Measurements from ENCODE around the gene SORBS1. TPM values are rescaled to one million over a fixed set of nuclear protein-coding genes. Genes with fewer than 3 reads are reported as not detected.

The SORBS1 gene
- total RNA-seq, 1 experiment from 2014 or later: 39.9 TPM

DNA sequence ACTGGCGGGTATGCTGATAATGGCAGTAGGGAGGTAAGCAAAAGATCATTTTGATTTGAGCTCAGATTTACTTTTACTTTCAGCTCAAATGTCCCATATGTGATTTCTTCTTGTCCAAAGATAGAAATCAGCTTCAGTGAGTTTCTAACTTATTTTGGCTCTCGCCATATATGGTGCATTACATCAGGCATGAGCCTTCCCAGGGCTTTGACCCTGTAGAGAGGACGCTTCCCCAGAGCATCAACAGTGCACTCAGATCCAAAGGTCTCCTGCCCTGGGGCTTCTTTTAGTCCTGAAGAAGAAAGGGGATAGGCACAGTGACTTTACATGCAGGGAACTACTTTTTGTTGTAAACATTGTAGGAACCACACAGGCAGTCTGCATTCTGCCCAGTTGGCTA lies 141.8 kb downstream of the SORBS1 start (continued):
- TF ChIP-seq, protein P1, sequence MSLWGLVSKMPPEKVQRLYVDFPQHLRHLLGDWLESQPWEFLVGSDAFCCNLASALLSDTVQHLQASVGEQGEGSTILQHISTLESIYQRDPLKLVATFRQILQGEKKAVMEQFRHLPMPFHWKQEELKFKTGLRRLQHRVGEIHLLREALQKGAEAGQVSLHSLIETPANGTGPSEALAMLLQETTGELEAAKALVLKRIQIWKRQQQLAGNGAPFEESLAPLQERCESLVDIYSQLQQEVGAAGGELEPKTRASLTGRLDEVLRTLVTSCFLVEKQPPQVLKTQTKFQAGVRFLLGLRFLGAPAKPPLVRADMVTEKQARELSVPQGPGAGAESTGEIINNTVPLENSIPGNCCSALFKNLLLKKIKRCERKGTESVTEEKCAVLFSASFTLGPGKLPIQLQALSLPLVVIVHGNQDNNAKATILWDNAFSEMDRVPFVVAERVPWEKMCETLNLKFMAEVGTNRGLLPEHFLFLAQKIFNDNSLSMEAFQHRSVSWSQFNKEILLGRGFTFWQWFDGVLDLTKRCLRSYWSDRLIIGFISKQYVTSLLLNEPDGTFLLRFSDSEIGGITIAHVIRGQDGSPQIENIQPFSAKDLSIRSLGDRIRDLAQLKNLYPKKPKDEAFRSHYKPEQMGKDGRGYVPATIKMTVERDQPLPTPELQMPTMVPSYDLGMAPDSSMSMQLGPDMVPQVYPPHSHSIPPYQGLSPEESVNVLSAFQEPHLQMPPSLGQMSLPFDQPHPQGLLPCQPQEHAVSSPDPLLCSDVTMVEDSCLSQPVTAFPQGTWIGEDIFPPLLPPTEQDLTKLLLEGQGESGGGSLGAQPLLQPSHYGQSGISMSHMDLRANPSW (CRISPR knock-in tag; conservative IDR thresholded peaks at IDR 0.05; ENCODE audit: low read depth): no peak
- TF ChIP-seq NFYB (CRISPR knock-in tag; conservative IDR thresholded peaks at IDR 0.05; ENCODE audit: low read depth): no peak
- no peak for TF ChIP-seq SMAD3 (CRISPR knock-in tag; IDR thresholded peaks at IDR 0.05; ENCODE audit: borderline replicate concordance)
- TF ChIP-seq, protein P2, sequence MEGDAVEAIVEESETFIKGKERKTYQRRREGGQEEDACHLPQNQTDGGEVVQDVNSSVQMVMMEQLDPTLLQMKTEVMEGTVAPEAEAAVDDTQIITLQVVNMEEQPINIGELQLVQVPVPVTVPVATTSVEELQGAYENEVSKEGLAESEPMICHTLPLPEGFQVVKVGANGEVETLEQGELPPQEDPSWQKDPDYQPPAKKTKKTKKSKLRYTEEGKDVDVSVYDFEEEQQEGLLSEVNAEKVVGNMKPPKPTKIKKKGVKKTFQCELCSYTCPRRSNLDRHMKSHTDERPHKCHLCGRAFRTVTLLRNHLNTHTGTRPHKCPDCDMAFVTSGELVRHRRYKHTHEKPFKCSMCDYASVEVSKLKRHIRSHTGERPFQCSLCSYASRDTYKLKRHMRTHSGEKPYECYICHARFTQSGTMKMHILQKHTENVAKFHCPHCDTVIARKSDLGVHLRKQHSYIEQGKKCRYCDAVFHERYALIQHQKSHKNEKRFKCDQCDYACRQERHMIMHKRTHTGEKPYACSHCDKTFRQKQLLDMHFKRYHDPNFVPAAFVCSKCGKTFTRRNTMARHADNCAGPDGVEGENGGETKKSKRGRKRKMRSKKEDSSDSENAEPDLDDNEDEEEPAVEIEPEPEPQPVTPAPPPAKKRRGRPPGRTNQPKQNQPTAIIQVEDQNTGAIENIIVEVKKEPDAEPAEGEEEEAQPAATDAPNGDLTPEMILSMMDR (IDR thresholded peaks at IDR 0.05): no peak

DNA sequence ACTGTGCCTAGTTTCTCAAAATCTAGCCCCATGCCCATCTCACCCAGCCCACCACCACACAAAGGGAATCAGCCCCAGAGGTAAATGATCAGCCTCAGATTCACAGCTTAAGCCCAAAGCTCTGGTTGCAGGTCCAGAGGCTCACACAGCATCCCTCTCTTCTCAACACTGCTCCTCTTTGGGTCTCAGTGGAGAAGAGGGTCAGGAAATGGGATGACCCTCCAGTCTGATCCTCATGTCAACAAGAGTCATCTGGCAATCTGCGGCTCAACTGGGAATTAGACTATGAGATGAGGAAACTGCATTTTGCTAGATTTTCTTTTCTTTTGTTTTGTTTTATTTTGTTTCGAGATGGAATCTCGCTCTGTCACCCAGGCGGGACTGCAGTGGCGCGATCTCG lies 144.2 kb downstream of the SORBS1 start:
- TF ChIP-seq, protein P3, sequence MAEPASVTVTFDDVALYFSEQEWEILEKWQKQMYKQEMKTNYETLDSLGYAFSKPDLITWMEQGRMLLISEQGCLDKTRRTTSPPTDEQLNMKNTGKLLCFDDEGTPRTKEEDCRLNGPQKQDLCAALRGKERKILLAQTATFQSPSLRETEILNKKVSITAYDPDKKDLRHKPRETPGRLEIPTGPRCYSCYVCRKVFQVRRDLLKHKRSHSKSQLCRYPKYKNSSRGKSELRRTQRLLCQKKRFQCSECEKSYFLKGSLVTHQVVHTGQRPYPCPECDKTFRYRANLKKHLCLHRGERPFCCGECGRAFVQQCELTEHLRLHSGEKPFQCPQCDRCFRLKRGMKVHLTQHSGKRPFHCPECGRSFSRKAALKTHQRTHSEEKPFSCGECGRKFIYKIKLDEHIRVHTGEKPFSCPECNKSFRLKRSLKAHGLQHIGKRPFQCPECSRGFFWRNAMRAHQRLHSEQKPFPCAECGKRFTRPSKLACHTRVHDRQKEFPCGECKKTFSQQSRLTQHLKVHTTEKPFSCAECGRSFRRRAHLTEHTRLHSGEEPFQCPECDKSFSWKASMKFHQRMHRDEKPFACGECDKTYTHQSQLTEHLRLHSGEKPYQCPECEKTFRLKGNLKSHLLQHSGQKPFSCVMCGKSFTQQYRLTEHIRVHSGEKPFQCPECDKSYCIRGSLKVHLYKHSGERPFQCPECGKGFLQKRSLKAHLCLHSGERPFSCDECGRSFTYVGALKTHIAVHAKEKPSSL (CRISPR knock-in tag; conservative IDR thresholded peaks at IDR 0.05): no peak
- no peak for TF ChIP-seq CREM (CRISPR knock-in tag; IDR thresholded peaks at IDR 0.05)
- TF ChIP-seq, protein P4, sequence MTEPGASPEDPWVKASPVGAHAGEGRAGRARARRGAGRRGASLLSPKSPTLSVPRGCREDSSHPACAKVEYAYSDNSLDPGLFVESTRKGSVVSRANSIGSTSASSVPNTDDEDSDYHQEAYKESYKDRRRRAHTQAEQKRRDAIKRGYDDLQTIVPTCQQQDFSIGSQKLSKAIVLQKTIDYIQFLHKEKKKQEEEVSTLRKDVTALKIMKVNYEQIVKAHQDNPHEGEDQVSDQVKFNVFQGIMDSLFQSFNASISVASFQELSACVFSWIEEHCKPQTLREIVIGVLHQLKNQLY (CRISPR knock-in tag; IDR thresholded peaks at IDR 0.05): no peak
- DNase-seq (ENCODE audit: low spot score): no peak
- Mint-ChIP-seq H3K27ac (no peak overlapping the region; the same call in 1 of the 2 replicates), H3K4me3 (no peak overlapping the region), H3K4me1 (peaks cover 28% of the 10 kb centered on the region), H3K9me3 (no peaks in the 10 kb centered on the region), H3K36me3 (no peaks in the 10 kb centered on the region), H3K27me3 (ENCODE audit: low read depth) (no peaks in the 10 kb centered on the region)
- ChIA-PET POLR2A (no interaction called here), CTCF (interaction anchor here (2.7 kb wide), 1 partner anchor 13 kb away, joined by 15 read pairs; no protein-coding TSS in a partner anchor)
- no peak for ATAC-seq

DNA sequence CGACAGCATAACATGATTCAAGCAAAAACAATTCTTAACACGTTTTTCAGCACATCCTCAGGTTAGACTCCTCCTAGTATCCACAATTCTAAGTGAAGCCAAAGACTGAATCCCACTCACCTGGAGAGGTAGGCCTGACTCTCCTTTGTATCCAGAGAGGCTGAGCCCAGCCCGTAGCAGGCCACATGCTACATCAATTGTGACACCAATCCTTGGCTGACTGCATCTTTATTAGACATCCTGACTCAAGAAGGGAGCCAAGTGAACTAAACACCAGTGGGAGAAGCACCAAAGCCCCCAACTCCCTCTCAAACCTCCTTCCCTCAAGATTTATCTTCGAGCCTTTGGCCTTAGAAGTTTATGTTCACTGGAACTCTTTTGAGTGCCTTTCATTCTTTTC lies 144.9 kb downstream of the SORBS1 start:
- DNase-seq (ENCODE audit: low spot score) (no peak), ATAC-seq (no peak)
- H3K27me3 Mint-ChIP-seq (ENCODE audit: low read depth): no peaks in the 10 kb centered on the region
- TF ChIP-seq, protein P5, sequence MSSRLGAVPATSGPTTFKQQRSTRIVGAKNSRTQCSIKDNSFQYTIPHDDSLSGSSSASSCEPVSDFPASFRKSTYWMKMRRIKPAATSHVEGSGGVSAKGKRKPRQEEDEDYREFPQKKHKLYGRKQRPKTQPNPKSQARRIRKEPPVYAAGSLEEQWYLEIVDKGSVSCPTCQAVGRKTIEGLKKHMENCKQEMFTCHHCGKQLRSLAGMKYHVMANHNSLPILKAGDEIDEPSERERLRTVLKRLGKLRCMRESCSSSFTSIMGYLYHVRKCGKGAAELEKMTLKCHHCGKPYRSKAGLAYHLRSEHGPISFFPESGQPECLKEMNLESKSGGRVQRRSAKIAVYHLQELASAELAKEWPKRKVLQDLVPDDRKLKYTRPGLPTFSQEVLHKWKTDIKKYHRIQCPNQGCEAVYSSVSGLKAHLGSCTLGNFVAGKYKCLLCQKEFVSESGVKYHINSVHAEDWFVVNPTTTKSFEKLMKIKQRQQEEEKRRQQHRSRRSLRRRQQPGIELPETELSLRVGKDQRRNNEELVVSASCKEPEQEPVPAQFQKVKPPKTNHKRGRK (CRISPR knock-in tag; IDR thresholded peaks at IDR 0.05; ENCODE audit: borderline replicate concordance): no peak
- TF ChIP-seq ZNF416 (CRISPR knock-in tag; IDR thresholded peaks at IDR 0.05): no peak
- no peak for TF ChIP-seq TEAD1 (CRISPR knock-in tag; IDR thresholded peaks at IDR 0.05)
- TF ChIP-seq, protein P6, sequence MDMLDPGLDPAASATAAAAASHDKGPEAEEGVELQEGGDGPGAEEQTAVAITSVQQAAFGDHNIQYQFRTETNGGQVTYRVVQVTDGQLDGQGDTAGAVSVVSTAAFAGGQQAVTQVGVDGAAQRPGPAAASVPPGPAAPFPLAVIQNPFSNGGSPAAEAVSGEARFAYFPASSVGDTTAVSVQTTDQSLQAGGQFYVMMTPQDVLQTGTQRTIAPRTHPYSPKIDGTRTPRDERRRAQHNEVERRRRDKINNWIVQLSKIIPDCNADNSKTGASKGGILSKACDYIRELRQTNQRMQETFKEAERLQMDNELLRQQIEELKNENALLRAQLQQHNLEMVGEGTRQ (CRISPR knock-in tag; IDR thresholded peaks at IDR 0.05): no peak
- TF ChIP-seq, protein P7, sequence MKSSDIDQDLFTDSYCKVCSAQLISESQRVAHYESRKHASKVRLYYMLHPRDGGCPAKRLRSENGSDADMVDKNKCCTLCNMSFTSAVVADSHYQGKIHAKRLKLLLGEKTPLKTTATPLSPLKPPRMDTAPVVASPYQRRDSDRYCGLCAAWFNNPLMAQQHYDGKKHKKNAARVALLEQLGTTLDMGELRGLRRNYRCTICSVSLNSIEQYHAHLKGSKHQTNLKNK (CRISPR knock-in tag; IDR thresholded peaks at IDR 0.05): no peak
- no peaks in the 10 kb centered on the region for H3K36me3 Mint-ChIP-seq
- H3K9me3 Mint-ChIP-seq: no peaks in the 10 kb centered on the region
- CTCF ChIA-PET: interaction anchor here (2.7 kb wide), 1 partner anchor 14 kb away, joined by 15 read pairs; no protein-coding TSS in a partner anchor
- POLR2A ChIA-PET: no interaction called here
- peak overlapping the region; percentile 31; the same call in 1 of the 2 replicates for H3K27ac Mint-ChIP-seq
- peaks cover 31% of the 10 kb centered on the region for H3K4me1 Mint-ChIP-seq
- H3K4me3 Mint-ChIP-seq: no peak overlapping the region

All from WTC11 (cell line).